Endodermal cell (in vitro differentiated cells): ENCODE measurements around the gene ZC3H10. TPM values are rescaled to one million over a fixed set of nuclear protein-coding genes. Genes with fewer than 3 reads are reported as not detected.

Experiments used
- DNase-seq: peaks from one replicate; pipeline ENCODE4 v3.0.0-alpha.2; 2017
- H3K27ac ChIP-seq: 2 replicates; pipeline ENCODE4 v1.5.1; 2013; ENCODE audit warnings: mild to moderate bottlenecking, low read depth, low read length, moderate library complexity
- H3K27me3 ChIP-seq: 2 replicates; pipeline ENCODE4 v1.6.1; 2013; ENCODE audit warnings: mild to moderate bottlenecking, low read length, moderate library complexity; ENCODE audit not compliant: insufficient read depth, control insufficient read depth, poor library complexity, severe bottlenecking
- H3K36me3 ChIP-seq: 2 replicates; pipeline ENCODE4 v1.7.0; 2013; ENCODE audit warnings: mild to moderate bottlenecking, low read length, moderate library complexity; ENCODE audit not compliant: control insufficient read depth, insufficient read depth
- H3K4me1 ChIP-seq: one replicate; pipeline ENCODE4 v1.7.0; 2013; ENCODE audit warnings: low read length; ENCODE audit not compliant: control insufficient read depth, insufficient read depth
- H3K4me3 ChIP-seq: 2 replicates; pipeline ENCODE4 v1.5.1; 2013; ENCODE audit warnings: mild to moderate bottlenecking, low read length, moderate library complexity
- H3K9ac ChIP-seq: 2 replicates; pipeline ENCODE4 v1.6.1; 2013; ENCODE audit warnings: mild to moderate bottlenecking, low read length, moderate library complexity; ENCODE audit not compliant: poor library complexity, severe bottlenecking; ENCODE audit errors: extremely low read depth
- H3K9me3 ChIP-seq: 2 replicates; pipeline ENCODE4 v1.6.1; 2013; ENCODE audit warnings: mild to moderate bottlenecking, low read length, moderate library complexity; ENCODE audit not compliant: control insufficient read depth
- H3K27ac Mint-ChIP-seq: 2 replicates; pipeline ENCODE4 v1.8.0; 2020; ENCODE audit warnings: mixed read lengths
- H3K27me3 Mint-ChIP-seq: 2 replicates; pipeline ENCODE4 v1.8.0; 2021; ENCODE audit warnings: mild to moderate bottlenecking, mixed read lengths; ENCODE audit not compliant: insufficient read depth
- H3K36me3 Mint-ChIP-seq: 2 replicates; pipeline ENCODE4 v1.8.0; 2020; ENCODE audit warnings: low read depth, mixed read lengths
- H3K4me1 Mint-ChIP-seq: 2 replicates; pipeline ENCODE4 v1.8.0; 2020; ENCODE audit warnings: mixed read lengths
- H3K4me3 Mint-ChIP-seq: 2 replicates; pipeline ENCODE4 v1.8.0; 2020; ENCODE audit warnings: mild to moderate bottlenecking, moderate library complexity, mixed read lengths
- H3K9me3 Mint-ChIP-seq: 2 replicates; pipeline ENCODE4 v1.8.0; 2020; ENCODE audit warnings: mild to moderate bottlenecking, mixed read lengths
- CTCF ChIP-seq: fragments of 200-600 bp; sonication (generic); conservative IDR thresholded peaks from 2 replicates; pipeline ENCODE4 v1.5.0; 2021; ENCODE audit warnings: antibody characterized with exemption, mild to moderate bottlenecking
- WGBS, 2 experiments: methylation state at CpG; one replicate each; pipeline versions ENCODE4 v1.1.5 to v1.1.7; 2013; ENCODE audit warnings: missing lambda C conversion rate in 2 of 2, mixed read lengths in 1 of 2; ENCODE audit not compliant: insufficient coverage in 1 of 2, insufficient read length in 1 of 2; 5-methylcytosine and 5-hydroxymethylcytosine counted together
- total RNA-seq, 2 donors: library from RNA; stranded (reverse); fragmentation: NEBNext Ultra II Directional in 1 of 2; extraction: Animal tissue kit (Norgen Biotek cat#: 25700) in 1 of 2; gene quantifications; 2 replicates in 1 of 2; 3 replicates in 1 of 2; pipeline ENCODE4 v1.2.1, GENCODE V29; 2021

The ZC3H10 gene
- total RNA-seq, 2 donors from 2014 or later, result 7.9 to 9.1 TPM

- Mint-ChIP-seq H3K27me3 (no peaks in the 10 kb centered on the region), H3K4me1 (peaks cover 3% of the 10 kb centered on the region), H3K4me3 (no peak overlapping the region), H3K27ac (no peak overlapping the region), H3K36me3 (peaks cover 76% of the 10 kb centered on the region), H3K9me3 (no peaks in the 10 kb centered on the region)
- 92 to 100% methylated on average over 1 to 3 of the region's 3 CpGs for WGBS, 2 experiments
- Histone ChIP-seq H3K9ac (no peak overlapping the region), H3K36me3 (peaks cover 27% of the 10 kb centered on the region), H3K4me3 (no peak overlapping the region), H3K27ac (no peak overlapping the region), H3K9me3 (no peaks in the 10 kb centered on the region), H3K27me3 (no peaks in the 10 kb centered on the region), H3K4me1 (no peaks in the 10 kb centered on the region)
- no peak for DNase-seq
- no peak for TF ChIP-seq CTCF
These were observed 19.5 kb upstream of the ZC3H10 start for GRCh38 chr12:56098592-56098991.

- Mint-ChIP-seq H3K27ac (no peak overlapping the region), H3K27me3 (no peaks in the 10 kb centered on the region), H3K4me3 (no peak overlapping the region), H3K36me3 (peaks cover 65% of the 10 kb centered on the region), H3K4me1 (peaks cover 7% of the 10 kb centered on the region), H3K9me3 (no peaks in the 10 kb centered on the region)
- WGBS, 2 experiments, result 96 to 100% methylated on average over 3 to 4 of the region's 4 CpGs
- no peaks in the 10 kb centered on the region for H3K4me1 ChIP-seq
- H3K27me3 ChIP-seq, result no peaks in the 10 kb centered on the region
- no peak for TF ChIP-seq CTCF
- no peak overlapping the region for H3K9ac ChIP-seq
- peaks cover 20% of the 10 kb centered on the region for H3K36me3 ChIP-seq
- H3K9me3 ChIP-seq, result no peaks in the 10 kb centered on the region
- DNase-seq, result no peak
- no peak overlapping the region for H3K4me3 ChIP-seq
- no peak overlapping the region for H3K27ac ChIP-seq
These were observed 18.3 kb upstream of the ZC3H10 start for GRCh38 chr12:56099787-56100186.

GRCh38 chr12:56101045-56101444 is 17.0 kb upstream of the ZC3H10 start:
- H3K9me3 ChIP-seq, result no peaks in the 10 kb centered on the region
- peaks cover 12% of the 10 kb centered on the region for H3K4me1 Mint-ChIP-seq
- no peak overlapping the region for H3K9ac ChIP-seq
- peaks cover 52% of the 10 kb centered on the region for H3K36me3 Mint-ChIP-seq
- TF ChIP-seq CTCF, result no peak
- peaks cover 17% of the 10 kb centered on the region for H3K36me3 ChIP-seq
- H3K27me3 Mint-ChIP-seq, result no peaks in the 10 kb centered on the region
- no peaks in the 10 kb centered on the region for H3K4me1 ChIP-seq
- no peaks in the 10 kb centered on the region for H3K27me3 ChIP-seq
- H3K4me3 Mint-ChIP-seq, result no peak overlapping the region
- H3K27ac Mint-ChIP-seq, result no peak overlapping the region
- no peak for DNase-seq
- H3K9me3 Mint-ChIP-seq, result no peaks in the 10 kb centered on the region
- H3K4me3 ChIP-seq, result no peak overlapping the region
- H3K27ac ChIP-seq, result no peak overlapping the region
- 93 to 95% methylated on average over 10 to 14 of the region's 14 CpGs for WGBS, 2 experiments
